22Rv1 (cell line): ENCODE results near the gene GPRIN2.

Source experiments
- ZFX ChIP-seq: fragments of 450-650 bp; IDR thresholded peaks from 2 replicates; pipeline ENCODE4 v1.6.1; 2017; ENCODE audit warnings: antibody characterized with exemption, borderline replicate concordance
- TF ChIP-seq, protein P1 (sequence below): fragments of 450-650 bp; IDR thresholded peaks from 2 replicates; pipeline ENCODE4 v1.5.1; 2017; ENCODE audit warnings: mild to moderate bottlenecking

DNA sequence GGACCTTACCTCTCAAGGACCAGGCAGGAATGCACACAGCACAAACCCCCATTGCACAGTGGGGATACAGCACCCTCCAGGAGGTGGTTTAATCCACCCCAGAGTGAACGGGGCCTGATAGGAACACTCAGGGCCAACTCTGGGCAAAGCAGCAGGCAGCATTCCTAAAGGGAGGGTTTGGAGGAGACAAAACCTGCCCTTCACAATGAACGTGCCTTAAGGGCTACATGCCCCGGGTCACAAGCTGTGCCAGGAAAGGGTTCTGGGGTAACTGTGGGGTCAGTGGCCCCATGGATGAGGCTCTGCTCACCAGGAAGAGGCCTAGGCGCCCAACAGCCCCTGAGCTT, 1.1 kb downstream of the GPRIN2 start:
- TF ChIP-seq, protein P1, sequence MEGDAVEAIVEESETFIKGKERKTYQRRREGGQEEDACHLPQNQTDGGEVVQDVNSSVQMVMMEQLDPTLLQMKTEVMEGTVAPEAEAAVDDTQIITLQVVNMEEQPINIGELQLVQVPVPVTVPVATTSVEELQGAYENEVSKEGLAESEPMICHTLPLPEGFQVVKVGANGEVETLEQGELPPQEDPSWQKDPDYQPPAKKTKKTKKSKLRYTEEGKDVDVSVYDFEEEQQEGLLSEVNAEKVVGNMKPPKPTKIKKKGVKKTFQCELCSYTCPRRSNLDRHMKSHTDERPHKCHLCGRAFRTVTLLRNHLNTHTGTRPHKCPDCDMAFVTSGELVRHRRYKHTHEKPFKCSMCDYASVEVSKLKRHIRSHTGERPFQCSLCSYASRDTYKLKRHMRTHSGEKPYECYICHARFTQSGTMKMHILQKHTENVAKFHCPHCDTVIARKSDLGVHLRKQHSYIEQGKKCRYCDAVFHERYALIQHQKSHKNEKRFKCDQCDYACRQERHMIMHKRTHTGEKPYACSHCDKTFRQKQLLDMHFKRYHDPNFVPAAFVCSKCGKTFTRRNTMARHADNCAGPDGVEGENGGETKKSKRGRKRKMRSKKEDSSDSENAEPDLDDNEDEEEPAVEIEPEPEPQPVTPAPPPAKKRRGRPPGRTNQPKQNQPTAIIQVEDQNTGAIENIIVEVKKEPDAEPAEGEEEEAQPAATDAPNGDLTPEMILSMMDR, result no peak
- no peak for TF ChIP-seq ZFX
